A673 (cell line): ENCODE data around the gene RECQL5.

Experiments used
- CTCF ChIP-seq: fragments of 300-800, 200-600 bp; sonication (generic); conservative IDR thresholded peaks from 2 replicates; pipeline ENCODE4 v1.5.1; 2017; ENCODE audit warnings: low read depth, mild to moderate bottlenecking, antibody characterized with exemption, low read length, moderate library complexity, mixed read lengths
- EZH2 ChIP-seq: fragments of 200-600 bp; sonication (generic); IDR thresholded peaks from 2 replicates; pipeline ENCODE4 v1.6.1; 2017; ENCODE audit warnings: borderline replicate concordance, low read depth, mild to moderate bottlenecking, mixed read lengths, antibody characterized with exemption, low read length; ENCODE audit not compliant: poor library complexity, severe bottlenecking

- no peak for TF ChIP-seq CTCF
- no peak for TF ChIP-seq EZH2
These were observed 27.0 kb downstream of the RECQL5 start for GRCh38 chr17:75639771-75640555.
